GM19328 (cell line): ENCODE results near the gene SLC44A3.

Experiments
- ATAC-seq: cut with Tn5 transposase; IDR thresholded peaks from one replicate; pipeline ENCODE4 v1.9.1; 2021; ENCODE audit warnings: mild to moderate bottlenecking, moderate library complexity; ENCODE audit not compliant: unreplicated experiment

Gene SLC44A3

GRCh38 chr1:94872771-94873495 is 52.8 kb downstream of the SLC44A3 start:
- no peak for ATAC-seq

GRCh38 chr1:94873520-94874351 is 53.6 kb downstream of the SLC44A3 start:
- peak; percentile 62 for ATAC-seq

GRCh38 chr1:94874423-94874822 is 54.3 kb downstream of the SLC44A3 start:
- ATAC-seq, result no peak

- no peak for ATAC-seq
Measured at GRCh38 chr1:94875794-94876193, 55.6 kb downstream of the SLC44A3 start.

GRCh38 chr1:94876362-94876761 is 56.2 kb downstream of the SLC44A3 start:
- ATAC-seq, result no peak

- ATAC-seq, result no peak
Measured at GRCh38 chr1:94878329-94878728, 58.2 kb downstream of the SLC44A3 start.

GRCh38 chr1:94883691-94884090 is 63.5 kb downstream of the SLC44A3 start:
- no peak for ATAC-seq

GRCh38 chr1:94884106-94884505 is 63.9 kb downstream of the SLC44A3 start:
- no peak for ATAC-seq

GRCh38 chr1:94884507-94884906 is 64.3 kb downstream of the SLC44A3 start:
- ATAC-seq, result no peak

- ATAC-seq, result no peak
Measured at GRCh38 chr1:94886361-94886760, 66.2 kb downstream of the SLC44A3 start.

- ATAC-seq, result no peak
Measured at GRCh38 chr1:94887106-94887505, 66.9 kb downstream of the SLC44A3 start.

- no peak for ATAC-seq
Measured at GRCh38 chr1:94887603-94888171, 67.5 kb downstream of the SLC44A3 start.

- ATAC-seq, result no peak
Measured at GRCh38 chr1:94888201-94888600, 68.0 kb downstream of the SLC44A3 start.

GRCh38 chr1:94892604-94893254 is 72.6 kb downstream of the SLC44A3 start:
- no peak for ATAC-seq

GRCh38 chr1:94894630-94895029 is 74.5 kb downstream of the SLC44A3 start:
- no peak for ATAC-seq

GRCh38 chr1:94895518-94895917 is 75.4 kb downstream of the SLC44A3 start:
- ATAC-seq, result no peak

- ATAC-seq, result no peak
Measured at GRCh38 chr1:94898491-94899385, 78.6 kb downstream of the SLC44A3 start.

GRCh38 chr1:94899756-94900155 is 79.6 kb downstream of the SLC44A3 start:
- ATAC-seq, result no peak

- ATAC-seq, result no peak
Measured at GRCh38 chr1:94901841-94902240, 81.7 kb downstream of the SLC44A3 start.

GRCh38 chr1:94903280-94904009 is 83.3 kb downstream of the SLC44A3 start:
- no peak for ATAC-seq
